WTC11 (cell line): ENCODE results near the gene DCUN1D3. TPM values are rescaled to one million over a fixed set of nuclear protein-coding genes. Genes with fewer than 3 reads are reported as not detected.
A peak's percentile ranks its signal among the peaks of the same experiment; 100 is the strongest.

Source experiments
- ATAC-seq: fragments of 200-7000 bp; cut with Tn5 transposase; 2 replicates; pipeline ENCODE4 v1.10.0; 2021; ENCODE audit warnings: mild to moderate bottlenecking, moderate library complexity
- Bru-seq: library from RNA; stranded (reverse); fragments of 400-500 nt; gene quantifications from one replicate; lab custom pipeline; 2021; lab: Mats Ljungman, UMichigan
- CTCF ChIA-PET: fragments of 300-600 bp; sonication (Branson Sonifier 250); formaldehyde crosslinking; loops from one replicate; lab custom pipeline; 2021; ENCODE audit warnings: antibody characterized with exemption; lab: Charles Lee
- POLR2A ChIA-PET: fragments of 350-600 bp; sonication (Branson Sonifier 250); formaldehyde crosslinking; loops from one replicate; lab custom pipeline; 2021; ENCODE audit warnings: antibody characterized with exemption; lab: Charles Lee
- DNase-seq: peaks from one replicate; pipeline ENCODE4 v3.0.0; 2021; ENCODE audit warnings: low spot score
- H3K27ac Mint-ChIP-seq: 2 replicates; pipeline ENCODE4 v1.8.0; 2021; ENCODE audit warnings: mixed read lengths
- H3K27me3 Mint-ChIP-seq: 2 replicates; pipeline ENCODE4 v1.8.0; 2021; ENCODE audit warnings: low read depth, mild to moderate bottlenecking, moderate library complexity, mixed read lengths
- H3K36me3 Mint-ChIP-seq: 2 replicates; pipeline ENCODE4 v1.8.0; 2021; ENCODE audit warnings: mixed read lengths
- H3K4me1 Mint-ChIP-seq: 2 replicates; pipeline ENCODE4 v1.8.0; 2022; ENCODE audit warnings: mixed read lengths
- H3K4me3 Mint-ChIP-seq: 2 replicates; pipeline ENCODE4 v1.8.0; 2021; ENCODE audit warnings: mild to moderate bottlenecking, moderate library complexity, mixed read lengths
- H3K9me3 Mint-ChIP-seq: 2 replicates; pipeline ENCODE4 v1.8.0; 2021; ENCODE audit warnings: mixed read lengths
- CREM ChIP-seq: sonication (generic); formaldehyde crosslinking; IDR thresholded peaks from 2 replicates; pipeline ENCODE4 v1.8.1; 2022; ENCODE audit warnings: mild to moderate bottlenecking, missing genetic modification reagents, moderate library complexity
- FOXK1 ChIP-seq: sonication (generic); formaldehyde crosslinking; IDR thresholded peaks from 2 replicates; pipeline ENCODE4 v1.8.0; 2022; ENCODE audit warnings: mild to moderate bottlenecking, moderate library complexity, missing genetic modification reagents
- GABPB1 ChIP-seq: sonication (generic); formaldehyde crosslinking; IDR thresholded peaks from 2 replicates; pipeline ENCODE4 v1.8.1; 2023; ENCODE audit warnings: mild to moderate bottlenecking, missing genetic modification reagents
- NFE2L1 ChIP-seq: sonication (generic); formaldehyde crosslinking; IDR thresholded peaks from 2 replicates; pipeline ENCODE4 v1.8.1; 2023; ENCODE audit warnings: missing genetic modification reagents
- NFYB ChIP-seq: sonication (generic); formaldehyde crosslinking; conservative IDR thresholded peaks from 2 replicates; pipeline ENCODE4 v1.8.0; 2022; ENCODE audit warnings: low read depth, missing genetic modification reagents
- SP1 ChIP-seq: sonication (generic); formaldehyde crosslinking; conservative IDR thresholded peaks from 2 replicates; pipeline ENCODE4 v1.8.1; 2022; ENCODE audit warnings: missing genetic modification reagents
- TCF7 ChIP-seq: sonication (generic); formaldehyde crosslinking; IDR thresholded peaks from 2 replicates; pipeline ENCODE4 v1.8.0; 2022; ENCODE audit warnings: mild to moderate bottlenecking, low read depth, missing genetic modification reagents, moderate library complexity
- TEAD1 ChIP-seq: sonication (generic); formaldehyde crosslinking; IDR thresholded peaks from 2 replicates; pipeline ENCODE4 v1.8.0; 2022; ENCODE audit warnings: mild to moderate bottlenecking, missing genetic modification reagents
- ZNF138 ChIP-seq: sonication (generic); formaldehyde crosslinking; conservative IDR thresholded peaks from 2 replicates; pipeline ENCODE4 v1.8.1; 2022; ENCODE audit warnings: mild to moderate bottlenecking, moderate library complexity, missing genetic modification reagents
- ZNF219 ChIP-seq: sonication (generic); formaldehyde crosslinking; IDR thresholded peaks from 2 replicates; pipeline ENCODE4 v1.8.0; 2023; ENCODE audit warnings: missing genetic modification reagents, mild to moderate bottlenecking, borderline replicate concordance
- ZNF232 ChIP-seq: sonication (generic); formaldehyde crosslinking; IDR thresholded peaks from 2 replicates; pipeline ENCODE4 v1.8.0; 2022; ENCODE audit warnings: mild to moderate bottlenecking, missing genetic modification reagents
- long read RNA-seq, 3 experiments: library from RNA in 1 of 3; library from capped mRNA in 1 of 3; library from polyadenylated mRNA in 1 of 3; unstranded in 2 of 3; stranded (forward) in 1 of 3; transcript quantifications; one replicate each; pipeline ENCODE4 v2.0.0, GENCODE V29; 2021
- total RNA-seq: library from RNA; stranded (reverse); gene quantifications from 3 replicates; pipeline ENCODE4 v1.2.3, GENCODE V29; 2021
- TF ChIP-seq, protein P1 (sequence below): sonication (generic); formaldehyde crosslinking; IDR thresholded peaks from 2 replicates; pipeline ENCODE4 v1.8.0; 2023; ENCODE audit warnings: missing genetic modification reagents
- TF ChIP-seq, protein P2 (sequence below): fragments of 250-450 bp; sonication (Bioruptor Pico); conservative IDR thresholded peaks from 2 replicates; pipeline ENCODE4 v1.9.0; 2021; ENCODE audit warnings: mild to moderate bottlenecking
- TF ChIP-seq, protein P3 (sequence below): sonication (generic); formaldehyde crosslinking; IDR thresholded peaks from 2 replicates; pipeline ENCODE4 v1.8.1; 2023; ENCODE audit warnings: mild to moderate bottlenecking, missing genetic modification reagents, moderate library complexity
- TF ChIP-seq, protein P4 (sequence below): sonication (generic); formaldehyde crosslinking; IDR thresholded peaks from 2 replicates; pipeline ENCODE4 v1.8.1; 2022; ENCODE audit warnings: mild to moderate bottlenecking, missing genetic modification reagents, moderate library complexity, borderline replicate concordance
- TF ChIP-seq, protein P5 (sequence below): sonication (generic); formaldehyde crosslinking; IDR thresholded peaks from 2 replicates; pipeline ENCODE4 v1.8.1; 2023; ENCODE audit warnings: mild to moderate bottlenecking, moderate library complexity, missing genetic modification reagents
- TF ChIP-seq, protein P6 (sequence below): sonication (generic); formaldehyde crosslinking; IDR thresholded peaks from 2 replicates; pipeline ENCODE4 v1.8.1; 2023; ENCODE audit warnings: mild to moderate bottlenecking, missing genetic modification reagents, moderate library complexity
- TF ChIP-seq, protein P7 (sequence below): sonication (generic); formaldehyde crosslinking; IDR thresholded peaks from 2 replicates; pipeline ENCODE4 v1.8.1; 2023; ENCODE audit warnings: mild to moderate bottlenecking, missing genetic modification reagents
- TF ChIP-seq, protein P8 (sequence below): sonication (generic); formaldehyde crosslinking; IDR thresholded peaks from 2 replicates; pipeline ENCODE4 v1.8.0; 2022; ENCODE audit warnings: mild to moderate bottlenecking, missing genetic modification reagents
- TF ChIP-seq, protein P9 (sequence below): fragments of 250-450 bp; sonication (Bioruptor Pico); IDR thresholded peaks from 2 replicates; pipeline ENCODE4 v1.8.0; 2021; ENCODE audit warnings: mild to moderate bottlenecking

The DCUN1D3 gene, protein sequence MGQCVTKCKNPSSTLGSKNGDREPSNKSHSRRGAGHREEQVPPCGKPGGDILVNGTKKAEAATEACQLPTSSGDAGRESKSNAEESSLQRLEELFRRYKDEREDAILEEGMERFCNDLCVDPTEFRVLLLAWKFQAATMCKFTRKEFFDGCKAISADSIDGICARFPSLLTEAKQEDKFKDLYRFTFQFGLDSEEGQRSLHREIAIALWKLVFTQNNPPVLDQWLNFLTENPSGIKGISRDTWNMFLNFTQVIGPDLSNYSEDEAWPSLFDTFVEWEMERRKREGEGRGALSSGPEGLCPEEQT
- total RNA-seq (12.8 to 14.7 TPM (median 14.4 TPM) in 3 replicates), Bru-seq, nascent RNA (percentile 89 among the genes with signal in this experiment)
- long read RNA-seq, experiment 1, full-length matches to known transcripts = 27 of 52 reads
- long read RNA-seq, experiment 1, partial matches to known transcripts = 1 of 52 reads
- long read RNA-seq, experiment 1, other reads (novel, unspliced or antisense) = 24 of 52 reads
- long read RNA-seq, experiment 2, partial matches to known transcripts = 0 of 2 reads
- long read RNA-seq, experiment 2, other reads (novel, unspliced or antisense) = 2 of 2 reads
- long read RNA-seq, experiment 3, full-length matches to known transcripts = 5 of 17 reads
- long read RNA-seq, experiment 3, partial matches to known transcripts = 0 of 17 reads
- long read RNA-seq, experiment 3, other reads (novel, unspliced or antisense) = 12 of 17 reads

DNA sequence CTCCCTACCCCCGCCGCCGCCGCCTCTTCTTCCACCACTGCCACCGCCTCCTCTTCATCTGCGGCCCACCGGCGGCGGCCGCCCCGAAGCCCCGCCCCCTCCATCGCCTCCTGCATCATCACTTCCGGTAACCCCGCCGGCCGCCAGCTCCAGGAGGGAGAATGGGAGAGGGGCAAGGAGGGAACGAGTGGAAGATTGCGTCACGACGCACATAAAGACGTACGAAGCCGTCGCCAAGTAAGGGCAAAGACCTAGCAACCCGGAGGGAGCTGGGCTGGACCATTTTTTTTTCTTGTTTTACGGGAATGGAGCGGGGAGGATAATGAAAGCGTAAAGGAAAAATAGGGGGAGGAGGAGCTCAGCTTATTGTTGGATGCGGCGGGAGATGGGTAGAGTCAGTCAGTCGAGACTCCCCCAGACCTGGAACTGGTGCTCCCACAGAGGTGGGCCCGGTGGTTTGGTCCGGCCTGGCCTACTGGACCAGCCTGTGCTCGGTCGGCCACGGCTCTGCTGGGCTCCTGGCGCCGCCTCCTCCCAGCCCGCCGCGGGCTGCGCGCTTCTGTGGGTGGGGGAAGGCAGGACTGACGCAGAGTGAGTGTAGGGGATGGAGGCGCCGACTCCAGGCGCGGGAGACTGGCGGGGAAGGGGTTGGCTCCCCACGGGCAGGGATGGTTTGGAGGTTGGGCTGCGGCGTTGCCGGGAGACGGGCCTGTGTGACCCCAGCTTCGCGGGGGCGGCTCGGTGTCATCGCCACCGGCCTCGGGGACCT lies at the start of gene DCUN1D3, which contains the start of gene LYRM1:
Gene DCUN1D3, minus strand, starts transcription at position 60 of the 769 bp plus-strand sequence. CDS start 37,820 bp downstream, outside the sequence.
Gene LYRM1, plus strand, starts transcription at position 473 of the 769 bp plus-strand sequence. CDS start 14,785 bp downstream, outside the sequence.
- Mint-ChIP-seq H3K27me3 (no peaks in the 10 kb centered on the region), H3K9me3 (no peaks in the 10 kb centered on the region), H3K4me3 (peak within 1 kb of the TSS; percentile 83), H3K27ac (peak within 1 kb of the TSS; percentile 99), H3K36me3 (peaks cover 17% of the 10 kb centered on the region), H3K4me1 (peaks cover 51% of the 10 kb centered on the region)
- POLR2A ChIA-PET = interaction anchor here (0.6 to 1.7 kb wide), 11 partner anchors 9 to 1536 kb away, joined by 3 to 9 read pairs (median 4); partner anchors contain the start of genes ERI2 and REXO5
- CTCF ChIA-PET = interaction anchor here (0.5 to 1.4 kb wide), 7 partner anchors 10 to 287 kb away, joined by 3 to 5 read pairs (median 3); no protein-coding TSS in a partner anchor
- DNase-seq = peak; percentile 97
- TF ChIP-seq, protein P1, sequence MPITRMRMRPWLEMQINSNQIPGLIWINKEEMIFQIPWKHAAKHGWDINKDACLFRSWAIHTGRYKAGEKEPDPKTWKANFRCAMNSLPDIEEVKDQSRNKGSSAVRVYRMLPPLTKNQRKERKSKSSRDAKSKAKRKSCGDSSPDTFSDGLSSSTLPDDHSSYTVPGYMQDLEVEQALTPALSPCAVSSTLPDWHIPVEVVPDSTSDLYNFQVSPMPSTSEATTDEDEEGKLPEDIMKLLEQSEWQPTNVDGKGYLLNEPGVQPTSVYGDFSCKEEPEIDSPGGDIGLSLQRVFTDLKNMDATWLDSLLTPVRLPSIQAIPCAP (CRISPR knock-in tag) = no peak
- TF ChIP-seq GABPB1 (CRISPR knock-in tag) = peak; percentile 93
- no peak for TF ChIP-seq NFYB
- peak; percentile 36 for TF ChIP-seq SP1 (CRISPR knock-in tag)
- TF ChIP-seq NFE2L1 (CRISPR knock-in tag) = no peak
- TF ChIP-seq, protein P2, sequence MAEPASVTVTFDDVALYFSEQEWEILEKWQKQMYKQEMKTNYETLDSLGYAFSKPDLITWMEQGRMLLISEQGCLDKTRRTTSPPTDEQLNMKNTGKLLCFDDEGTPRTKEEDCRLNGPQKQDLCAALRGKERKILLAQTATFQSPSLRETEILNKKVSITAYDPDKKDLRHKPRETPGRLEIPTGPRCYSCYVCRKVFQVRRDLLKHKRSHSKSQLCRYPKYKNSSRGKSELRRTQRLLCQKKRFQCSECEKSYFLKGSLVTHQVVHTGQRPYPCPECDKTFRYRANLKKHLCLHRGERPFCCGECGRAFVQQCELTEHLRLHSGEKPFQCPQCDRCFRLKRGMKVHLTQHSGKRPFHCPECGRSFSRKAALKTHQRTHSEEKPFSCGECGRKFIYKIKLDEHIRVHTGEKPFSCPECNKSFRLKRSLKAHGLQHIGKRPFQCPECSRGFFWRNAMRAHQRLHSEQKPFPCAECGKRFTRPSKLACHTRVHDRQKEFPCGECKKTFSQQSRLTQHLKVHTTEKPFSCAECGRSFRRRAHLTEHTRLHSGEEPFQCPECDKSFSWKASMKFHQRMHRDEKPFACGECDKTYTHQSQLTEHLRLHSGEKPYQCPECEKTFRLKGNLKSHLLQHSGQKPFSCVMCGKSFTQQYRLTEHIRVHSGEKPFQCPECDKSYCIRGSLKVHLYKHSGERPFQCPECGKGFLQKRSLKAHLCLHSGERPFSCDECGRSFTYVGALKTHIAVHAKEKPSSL (CRISPR knock-in tag) = no peak
- no peak for TF ChIP-seq TEAD1 (CRISPR knock-in tag)
- peak; percentile 66; the same call in 1 of the 2 replicates for TF ChIP-seq CREM
- TF ChIP-seq, protein P3, sequence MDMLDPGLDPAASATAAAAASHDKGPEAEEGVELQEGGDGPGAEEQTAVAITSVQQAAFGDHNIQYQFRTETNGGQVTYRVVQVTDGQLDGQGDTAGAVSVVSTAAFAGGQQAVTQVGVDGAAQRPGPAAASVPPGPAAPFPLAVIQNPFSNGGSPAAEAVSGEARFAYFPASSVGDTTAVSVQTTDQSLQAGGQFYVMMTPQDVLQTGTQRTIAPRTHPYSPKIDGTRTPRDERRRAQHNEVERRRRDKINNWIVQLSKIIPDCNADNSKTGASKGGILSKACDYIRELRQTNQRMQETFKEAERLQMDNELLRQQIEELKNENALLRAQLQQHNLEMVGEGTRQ = no peak
- TF ChIP-seq, protein P4, sequence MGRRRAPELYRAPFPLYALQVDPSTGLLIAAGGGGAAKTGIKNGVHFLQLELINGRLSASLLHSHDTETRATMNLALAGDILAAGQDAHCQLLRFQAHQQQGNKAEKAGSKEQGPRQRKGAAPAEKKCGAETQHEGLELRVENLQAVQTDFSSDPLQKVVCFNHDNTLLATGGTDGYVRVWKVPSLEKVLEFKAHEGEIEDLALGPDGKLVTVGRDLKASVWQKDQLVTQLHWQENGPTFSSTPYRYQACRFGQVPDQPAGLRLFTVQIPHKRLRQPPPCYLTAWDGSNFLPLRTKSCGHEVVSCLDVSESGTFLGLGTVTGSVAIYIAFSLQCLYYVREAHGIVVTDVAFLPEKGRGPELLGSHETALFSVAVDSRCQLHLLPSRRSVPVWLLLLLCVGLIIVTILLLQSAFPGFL (CRISPR knock-in tag) = no peak
- TF ChIP-seq FOXK1 (CRISPR knock-in tag) = peak; percentile 25
- TF ChIP-seq, protein P5, sequence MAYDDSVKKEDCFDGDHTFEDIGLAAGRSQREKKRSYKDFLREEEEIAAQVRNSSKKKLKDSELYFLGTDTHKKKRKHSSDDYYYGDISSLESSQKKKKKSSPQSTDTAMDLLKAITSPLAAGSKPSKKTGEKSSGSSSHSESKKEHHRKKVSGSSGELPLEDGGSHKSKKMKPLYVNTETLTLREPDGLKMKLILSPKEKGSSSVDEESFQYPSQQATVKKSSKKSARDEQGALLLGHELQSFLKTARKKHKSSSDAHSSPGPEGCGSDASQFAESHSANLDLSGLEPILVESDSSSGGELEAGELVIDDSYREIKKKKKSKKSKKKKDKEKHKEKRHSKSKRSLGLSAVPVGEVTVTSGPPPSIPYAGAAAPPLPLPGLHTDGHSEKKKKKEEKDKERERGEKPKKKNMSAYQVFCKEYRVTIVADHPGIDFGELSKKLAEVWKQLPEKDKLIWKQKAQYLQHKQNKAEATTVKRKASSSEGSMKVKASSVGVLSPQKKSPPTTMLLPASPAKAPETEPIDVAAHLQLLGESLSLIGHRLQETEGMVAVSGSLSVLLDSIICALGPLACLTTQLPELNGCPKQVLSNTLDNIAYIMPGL = no peak
- TF ChIP-seq ZNF219 (CRISPR knock-in tag) = peak; percentile 60; the same call in 1 of the 2 replicates
- TF ChIP-seq, protein P6, sequence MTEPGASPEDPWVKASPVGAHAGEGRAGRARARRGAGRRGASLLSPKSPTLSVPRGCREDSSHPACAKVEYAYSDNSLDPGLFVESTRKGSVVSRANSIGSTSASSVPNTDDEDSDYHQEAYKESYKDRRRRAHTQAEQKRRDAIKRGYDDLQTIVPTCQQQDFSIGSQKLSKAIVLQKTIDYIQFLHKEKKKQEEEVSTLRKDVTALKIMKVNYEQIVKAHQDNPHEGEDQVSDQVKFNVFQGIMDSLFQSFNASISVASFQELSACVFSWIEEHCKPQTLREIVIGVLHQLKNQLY (CRISPR knock-in tag) = no peak
- TF ChIP-seq TCF7 (CRISPR knock-in tag) = 0 out of 2 replicates have a peak, but pooled peaks have one; percentile 44
- TF ChIP-seq, protein P7, sequence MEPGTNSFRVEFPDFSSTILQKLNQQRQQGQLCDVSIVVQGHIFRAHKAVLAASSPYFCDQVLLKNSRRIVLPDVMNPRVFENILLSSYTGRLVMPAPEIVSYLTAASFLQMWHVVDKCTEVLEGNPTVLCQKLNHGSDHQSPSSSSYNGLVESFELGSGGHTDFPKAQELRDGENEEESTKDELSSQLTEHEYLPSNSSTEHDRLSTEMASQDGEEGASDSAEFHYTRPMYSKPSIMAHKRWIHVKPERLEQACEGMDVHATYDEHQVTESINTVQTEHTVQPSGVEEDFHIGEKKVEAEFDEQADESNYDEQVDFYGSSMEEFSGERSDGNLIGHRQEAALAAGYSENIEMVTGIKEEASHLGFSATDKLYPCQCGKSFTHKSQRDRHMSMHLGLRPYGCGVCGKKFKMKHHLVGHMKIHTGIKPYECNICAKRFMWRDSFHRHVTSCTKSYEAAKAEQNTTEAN (CRISPR knock-in tag) = 0 out of 2 replicates have a peak, but pooled peaks have one; percentile 79
- TF ChIP-seq, protein P8, sequence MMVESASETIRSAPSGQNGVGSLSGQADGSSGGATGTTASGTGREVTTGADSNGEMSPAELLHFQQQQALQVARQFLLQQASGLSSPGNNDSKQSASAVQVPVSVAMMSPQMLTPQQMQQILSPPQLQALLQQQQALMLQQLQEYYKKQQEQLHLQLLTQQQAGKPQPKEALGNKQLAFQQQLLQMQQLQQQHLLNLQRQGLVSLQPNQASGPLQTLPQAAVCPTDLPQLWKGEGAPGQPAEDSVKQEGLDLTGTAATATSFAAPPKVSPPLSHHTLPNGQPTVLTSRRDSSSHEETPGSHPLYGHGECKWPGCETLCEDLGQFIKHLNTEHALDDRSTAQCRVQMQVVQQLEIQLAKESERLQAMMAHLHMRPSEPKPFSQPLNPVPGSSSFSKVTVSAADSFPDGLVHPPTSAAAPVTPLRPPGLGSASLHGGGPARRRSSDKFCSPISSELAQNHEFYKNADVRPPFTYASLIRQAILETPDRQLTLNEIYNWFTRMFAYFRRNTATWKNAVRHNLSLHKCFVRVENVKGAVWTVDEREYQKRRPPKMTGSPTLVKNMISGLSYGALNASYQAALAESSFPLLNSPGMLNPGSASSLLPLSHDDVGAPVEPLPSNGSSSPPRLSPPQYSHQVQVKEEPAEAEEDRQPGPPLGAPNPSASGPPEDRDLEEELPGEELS (CRISPR knock-in tag) = 0 out of 2 replicates have a peak, but pooled peaks have one; percentile 16
- TF ChIP-seq ZNF138 (CRISPR knock-in tag) = no peak
- 0 out of 2 replicates have a peak, but pooled peaks have one; percentile 53 for TF ChIP-seq ZNF232 (CRISPR knock-in tag)
- TF ChIP-seq, protein P9, sequence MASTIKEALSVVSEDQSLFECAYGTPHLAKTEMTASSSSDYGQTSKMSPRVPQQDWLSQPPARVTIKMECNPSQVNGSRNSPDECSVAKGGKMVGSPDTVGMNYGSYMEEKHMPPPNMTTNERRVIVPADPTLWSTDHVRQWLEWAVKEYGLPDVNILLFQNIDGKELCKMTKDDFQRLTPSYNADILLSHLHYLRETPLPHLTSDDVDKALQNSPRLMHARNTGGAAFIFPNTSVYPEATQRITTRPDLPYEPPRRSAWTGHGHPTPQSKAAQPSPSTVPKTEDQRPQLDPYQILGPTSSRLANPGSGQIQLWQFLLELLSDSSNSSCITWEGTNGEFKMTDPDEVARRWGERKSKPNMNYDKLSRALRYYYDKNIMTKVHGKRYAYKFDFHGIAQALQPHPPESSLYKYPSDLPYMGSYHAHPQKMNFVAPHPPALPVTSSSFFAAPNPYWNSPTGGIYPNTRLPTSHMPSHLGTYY (CRISPR knock-in tag) = 0 out of 2 replicates have a peak, but pooled peaks have one; percentile 30
- peak; percentile 87 for ATAC-seq
